Measurements from ENCODE around the gene KMT2E.
"Not testable (repeated sequence)": the region's sequence is repeated elsewhere in the genome, so short reads cannot be mapped to it uniquely, and the experiment has no call there.

The KMT2E gene

DNA sequence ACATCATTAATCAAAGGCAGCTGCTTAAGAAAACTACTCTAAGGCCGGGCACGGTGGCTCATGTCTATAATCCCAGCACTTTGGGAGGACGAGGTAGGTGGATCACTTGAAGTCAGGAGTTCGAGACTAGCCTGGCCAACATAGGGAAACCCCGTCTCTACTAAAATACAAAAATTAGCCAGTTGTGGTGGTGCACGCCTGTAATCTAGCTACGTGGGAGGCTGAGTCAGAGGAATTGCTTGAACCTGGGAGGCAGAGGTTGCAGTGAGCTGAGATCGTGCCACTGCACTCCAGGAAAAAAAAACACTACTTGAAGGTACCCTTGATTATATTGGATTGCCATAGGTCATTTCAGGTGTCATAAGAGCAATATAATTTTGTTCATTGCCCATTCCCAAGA, 14.9 kb downstream of the KMT2E start:
- DNase-seq = not testable (repeated sequence)

- DNase-seq = no peak
Measured at GRCh38 chr7:105030447-105030846, 16.4 kb downstream of the KMT2E start.

DNA sequence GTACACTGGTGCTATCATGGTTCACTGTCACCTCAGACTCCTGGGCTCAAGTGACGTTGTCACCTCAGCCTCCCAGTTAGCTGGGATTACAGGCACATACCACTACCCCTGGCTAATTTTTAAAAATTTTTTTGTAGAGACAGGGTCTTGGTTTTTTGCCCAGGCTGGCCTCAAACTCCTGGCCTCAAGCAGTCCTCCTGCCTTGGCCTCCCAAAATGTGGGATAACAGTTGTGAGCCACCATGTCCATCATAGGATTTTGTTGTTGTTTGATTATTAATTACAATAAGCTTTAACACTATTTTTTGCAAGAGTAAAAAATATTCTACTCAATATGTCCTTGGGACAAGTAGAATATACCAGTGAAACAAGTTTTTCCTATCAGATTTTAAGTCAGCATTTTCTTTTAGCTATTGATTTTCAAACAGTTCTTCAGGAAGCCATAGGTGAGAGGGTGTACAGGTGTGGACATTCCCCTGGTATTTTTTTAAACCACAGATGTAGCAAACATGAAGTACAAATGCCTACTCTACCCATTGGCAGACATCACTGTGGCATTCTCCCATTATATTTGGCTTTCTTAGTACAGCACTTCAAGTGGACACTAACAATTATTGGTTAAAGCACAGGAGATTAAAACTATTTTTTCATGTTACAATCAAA, 18.7 kb downstream of the KMT2E start:
- DNase-seq = no peak

DNA sequence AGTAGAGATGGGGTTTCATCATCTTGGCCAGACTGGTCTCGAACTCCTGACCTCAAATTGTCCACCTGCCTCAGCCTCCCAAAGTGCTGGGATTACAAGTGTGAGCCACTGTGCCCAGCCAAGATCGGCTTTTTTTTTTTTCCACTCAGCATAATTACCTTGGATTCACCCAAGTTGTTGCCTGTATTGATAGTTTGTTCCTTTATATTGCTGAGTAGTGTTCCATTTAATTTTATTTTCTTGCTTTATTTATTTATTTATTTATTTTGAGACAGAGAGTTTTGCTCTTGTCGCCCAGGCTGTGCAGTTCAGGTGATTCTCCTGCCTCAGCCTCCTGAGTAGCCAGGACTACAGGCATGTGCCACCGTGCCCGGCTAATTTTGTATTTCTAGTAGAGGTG, 21.3 kb downstream of the KMT2E start:
- DNase-seq = no peak

DNA sequence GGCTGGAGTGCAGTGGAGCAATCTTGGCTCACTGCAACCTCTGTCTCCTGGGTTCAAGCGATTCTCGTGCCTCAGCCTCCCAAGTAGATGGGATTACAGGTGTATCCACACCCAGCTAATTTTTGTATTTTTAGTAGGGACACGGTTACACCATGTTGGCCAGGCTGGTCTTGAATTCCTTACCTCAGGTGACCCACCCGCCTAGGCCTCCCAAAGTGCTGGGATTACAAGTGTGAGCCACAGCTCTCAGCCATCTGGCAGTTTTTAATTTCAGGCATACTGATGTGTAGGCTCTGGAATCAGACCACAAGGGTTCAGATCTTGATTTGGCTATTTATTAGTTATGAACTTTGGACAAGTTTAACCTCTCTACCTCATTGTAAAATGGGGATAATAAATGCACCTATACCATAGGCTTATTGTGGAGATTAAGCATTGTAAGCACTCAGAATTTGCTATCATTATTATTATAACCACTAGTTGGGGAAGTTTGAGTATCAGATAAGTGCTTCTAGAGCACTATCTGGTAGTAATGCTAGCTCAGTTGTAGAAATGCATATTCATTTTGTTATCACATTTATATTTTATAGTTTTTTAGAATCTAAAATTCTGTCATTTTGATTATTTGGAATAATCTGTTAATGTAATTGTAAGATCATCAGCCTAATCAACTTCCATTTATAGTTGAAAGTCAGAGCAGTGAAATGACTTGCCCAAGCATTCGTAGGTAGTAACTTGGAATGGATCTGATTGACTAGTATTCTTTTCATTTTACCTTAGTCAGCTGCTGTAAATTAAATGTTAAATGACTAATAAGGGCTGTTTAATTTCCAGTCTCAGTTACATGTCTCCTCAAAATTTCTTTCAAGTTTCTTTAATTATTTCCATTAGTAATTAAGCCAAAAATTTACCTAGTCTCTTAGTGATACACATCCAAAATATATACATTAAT, 22.5 kb downstream of the KMT2E start:
- DNase-seq = no peak

- DNase-seq = no peak
Measured at GRCh38 chr7:105037319-105037718, 23.3 kb downstream of the KMT2E start.

DNA sequence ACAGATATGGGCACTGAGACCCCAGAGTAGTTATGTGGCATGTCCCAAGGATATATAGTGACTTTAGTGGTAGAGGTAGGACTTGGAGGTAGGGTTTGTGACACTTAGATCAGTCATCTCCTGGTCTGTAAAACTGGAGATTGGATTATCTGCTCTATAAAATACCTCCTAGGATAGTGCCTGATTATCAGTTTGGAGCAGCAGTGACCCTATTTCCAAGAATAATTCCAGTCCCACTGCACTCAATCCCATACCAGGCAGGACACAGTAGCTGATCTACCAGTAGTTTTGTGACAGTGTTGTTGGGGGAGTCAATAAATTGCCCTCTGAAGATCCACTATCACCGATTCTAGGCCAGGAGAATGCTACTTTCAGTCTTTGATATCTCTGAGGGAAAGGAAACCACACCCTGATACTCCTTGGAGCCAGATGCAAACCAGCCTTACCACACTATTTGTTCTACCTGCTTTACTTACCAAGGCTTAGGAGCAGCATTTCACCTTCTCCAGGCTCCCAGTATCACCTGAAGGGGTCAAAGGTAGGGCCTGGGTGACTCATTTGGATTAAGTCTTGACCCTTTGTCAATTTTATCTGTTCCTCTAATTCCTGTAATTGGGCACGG, 30.6 kb downstream of the KMT2E start:
- no peak for DNase-seq

DNA sequence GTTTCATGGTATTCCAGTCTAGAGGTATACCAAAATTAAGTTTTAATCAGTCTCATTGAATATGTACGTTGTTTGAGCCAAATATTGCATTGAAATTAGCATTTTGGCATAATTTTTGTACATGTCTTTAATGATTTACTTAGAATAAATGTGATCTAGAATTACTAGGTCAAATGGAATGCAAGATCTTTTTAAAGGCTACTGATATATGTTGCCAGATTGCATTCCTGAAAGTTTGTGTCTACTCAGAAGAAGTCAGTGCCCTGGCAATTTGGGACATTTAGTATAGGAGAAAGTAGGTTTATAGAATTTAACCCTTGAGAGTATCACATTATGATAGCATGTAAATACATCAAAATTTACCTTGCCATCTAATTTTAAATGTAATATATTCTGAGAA, 32.4 kb downstream of the KMT2E start:
- peak; percentile 78 for DNase-seq

GRCh38 chr7:105047932-105048331, 33.9 kb downstream of the KMT2E start:
- DNase-seq = no peak

DNA sequence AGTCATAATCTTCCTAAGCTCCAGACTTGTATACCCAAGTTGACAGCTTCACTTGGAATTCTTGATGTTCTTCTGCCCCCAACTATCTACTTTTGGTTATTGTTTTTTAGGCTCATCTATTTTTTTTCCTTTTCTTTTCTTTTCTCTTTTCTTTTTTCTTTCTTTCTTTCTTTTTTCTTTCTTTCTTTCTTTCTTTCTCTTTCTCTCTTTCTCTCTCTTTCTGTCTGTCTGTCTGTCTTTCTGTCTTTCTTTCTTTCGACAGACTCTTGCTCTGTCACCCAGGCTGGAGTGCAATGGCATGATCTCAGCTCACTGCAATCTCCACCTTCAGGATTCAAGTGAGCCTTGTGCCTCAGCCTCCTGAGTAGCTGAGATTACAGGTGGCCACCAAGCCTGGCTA, 36.5 kb downstream of the KMT2E start:
- no peak for DNase-seq

DNA sequence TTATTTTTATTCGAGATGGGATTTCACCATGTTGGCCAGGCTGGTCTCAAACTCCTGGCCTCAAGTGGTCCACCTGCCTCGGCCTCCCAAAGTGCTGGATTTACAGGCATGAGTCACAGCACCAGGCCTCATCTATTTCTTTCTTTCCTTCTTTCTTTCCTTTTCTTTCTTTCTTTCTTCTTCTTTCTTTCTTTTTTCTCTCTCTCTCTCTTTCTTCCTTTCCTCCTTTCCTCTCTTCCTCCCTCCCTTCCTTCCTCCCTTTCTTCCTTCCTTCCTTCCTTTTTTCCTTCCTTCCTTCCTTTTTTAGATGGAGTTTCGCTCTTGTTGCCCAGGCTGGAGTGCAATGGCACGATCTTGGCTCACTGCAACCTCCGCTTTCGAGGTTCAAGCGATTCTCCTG, 36.9 kb downstream of the KMT2E start:
- not testable (repeated sequence) for DNase-seq

DNA sequence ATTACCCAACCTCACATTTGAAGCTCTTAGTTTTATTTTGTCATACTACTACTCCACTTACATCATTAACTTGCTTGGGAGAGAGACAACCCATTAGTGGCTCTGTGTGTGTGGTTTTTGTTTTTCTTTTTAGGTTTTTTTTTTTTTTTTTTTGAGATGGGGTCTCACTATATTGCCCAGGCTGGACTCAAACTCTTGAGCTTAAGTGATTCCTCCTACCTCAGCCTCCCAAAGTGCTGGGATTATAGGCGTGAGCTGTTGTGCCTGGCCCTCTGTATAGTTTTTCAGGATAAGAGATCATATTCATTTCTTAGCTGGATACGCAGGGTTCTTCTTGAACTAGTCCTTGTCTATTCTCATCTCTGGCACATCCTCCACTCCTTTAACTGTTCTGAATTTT, 41.1 kb downstream of the KMT2E start:
- DNase-seq = no peak

DNA sequence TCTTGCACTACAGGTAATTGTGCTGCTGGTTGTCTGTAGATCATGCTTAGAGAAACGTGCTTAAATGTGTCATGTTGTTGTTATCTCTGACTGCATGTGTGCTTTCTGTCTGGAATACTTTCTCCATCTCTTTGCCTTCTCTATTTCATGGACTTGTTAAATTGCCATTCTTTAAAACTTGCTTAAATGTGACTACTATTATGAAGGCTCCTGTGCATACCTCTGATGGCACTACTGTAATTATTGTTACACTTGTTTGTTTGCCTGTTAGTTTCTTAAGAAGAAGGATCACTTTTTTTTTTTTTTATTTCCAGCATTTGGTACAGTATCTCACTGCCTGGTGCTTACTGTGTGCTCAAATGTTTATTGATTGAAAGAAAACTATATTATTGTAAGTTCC, 41.6 kb downstream of the KMT2E start:
- no peak for DNase-seq

- DNase-seq = no peak
Measured at GRCh38 chr7:105057472-105057871, 43.5 kb downstream of the KMT2E start.

DNA sequence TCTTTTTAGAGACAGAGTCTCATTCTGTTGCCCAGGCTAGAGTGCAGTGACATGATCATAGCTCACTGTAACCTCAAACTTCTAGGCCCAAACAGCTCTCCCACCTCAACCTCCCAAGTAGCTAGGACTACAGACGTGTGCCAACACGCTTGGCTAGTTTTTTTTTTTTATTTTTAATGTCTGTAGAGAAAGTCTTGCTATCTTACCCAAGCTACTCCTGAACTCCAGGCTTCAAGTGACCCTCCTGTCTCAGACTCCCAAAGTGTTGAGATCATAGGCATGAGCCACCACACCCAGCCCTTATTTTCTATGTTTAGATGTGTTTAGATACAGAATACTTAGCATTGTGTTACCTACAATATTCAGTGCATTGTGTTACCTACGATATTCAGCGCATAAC, 46.4 kb downstream of the KMT2E start:
- DNase-seq = no peak

DNA sequence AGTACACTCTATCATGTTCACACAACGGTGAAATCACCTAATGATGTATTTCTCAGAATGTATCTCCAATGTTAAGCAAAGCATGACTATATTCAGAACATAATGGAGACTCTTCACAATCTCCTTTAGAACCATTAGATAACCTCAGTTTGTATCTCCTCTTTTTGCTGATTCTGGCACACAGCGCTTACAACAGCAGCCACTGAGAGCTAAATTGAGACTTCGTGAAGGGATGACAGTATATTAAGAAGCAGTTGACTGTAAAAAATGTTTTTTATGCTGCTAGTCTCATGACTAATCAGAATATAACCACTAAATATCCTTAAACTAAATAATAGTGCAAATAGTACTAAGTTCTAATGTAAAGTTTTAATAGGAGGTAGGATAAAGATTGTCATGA, 46.9 kb downstream of the KMT2E start:
- no peak for DNase-seq

- no peak for DNase-seq
Measured at GRCh38 chr7:105065104-105065503, 51.1 kb downstream of the KMT2E start.

DNA sequence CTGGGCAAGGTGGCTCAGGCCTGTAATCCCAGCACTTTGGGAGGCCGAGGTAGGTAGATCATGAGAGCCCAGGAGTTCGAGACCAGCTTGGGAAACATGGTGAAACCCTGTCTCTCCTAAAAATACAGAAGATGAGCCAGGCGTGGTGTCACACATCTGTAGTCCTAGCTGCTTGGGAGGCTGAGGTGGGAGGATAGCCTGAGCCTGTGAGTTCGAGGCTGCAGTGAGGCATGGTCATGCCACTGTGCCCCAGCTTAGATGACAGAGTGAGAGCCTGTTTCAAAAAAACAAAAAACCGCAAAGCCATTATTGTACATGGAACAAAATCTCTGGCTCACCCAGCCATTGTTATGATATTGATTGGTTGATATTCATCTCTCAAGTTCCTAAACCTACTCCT, 53.7 kb downstream of the KMT2E start:
- DNase-seq = no peak

DNA sequence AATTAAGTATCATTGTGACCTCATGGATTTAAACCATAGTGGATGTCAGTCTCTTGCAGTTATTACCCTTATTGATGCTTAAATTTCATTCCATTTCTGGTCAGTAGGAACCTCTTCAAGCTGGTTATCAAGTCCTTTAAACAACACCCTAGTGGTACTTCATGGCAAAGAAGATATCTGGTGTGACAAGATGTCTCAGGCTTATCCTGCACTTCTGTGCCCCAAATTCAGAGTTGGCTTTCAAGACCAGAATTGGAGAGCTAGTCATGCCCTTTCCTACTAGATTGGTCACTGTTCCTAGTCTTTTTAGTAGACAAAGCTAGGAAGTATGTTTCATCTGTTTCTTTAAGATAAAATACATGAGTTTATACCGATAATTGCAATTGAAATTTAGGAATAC, 54.9 kb downstream of the KMT2E start:
- no peak for DNase-seq

- no peak for DNase-seq
Measured at GRCh38 chr7:105073143-105073542, 59.1 kb downstream of the KMT2E start.

DNA sequence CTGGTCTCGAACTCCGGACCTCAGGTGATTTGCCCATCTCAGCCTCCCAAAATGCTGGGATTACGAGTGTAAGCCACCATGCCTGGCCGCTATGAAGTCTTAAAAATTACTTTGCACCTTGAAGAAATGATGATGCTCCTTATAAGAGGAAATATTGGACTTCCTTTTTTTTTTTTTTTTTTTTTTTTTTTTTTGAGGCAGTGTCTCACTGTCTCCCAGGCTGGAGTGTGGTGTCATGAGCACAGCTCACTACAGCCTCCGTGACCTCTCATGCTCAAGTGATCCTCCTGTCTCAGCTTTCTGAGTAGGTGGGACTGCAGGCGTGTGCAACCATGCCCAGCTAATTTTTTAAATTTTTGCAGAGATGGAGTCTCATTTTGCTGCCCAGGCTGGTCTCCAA, 65.3 kb downstream of the KMT2E start:
- no peak for DNase-seq

GRCh38 chr7:105084581-105084980, 70.6 kb downstream of the KMT2E start:
- no peak for DNase-seq

DNA sequence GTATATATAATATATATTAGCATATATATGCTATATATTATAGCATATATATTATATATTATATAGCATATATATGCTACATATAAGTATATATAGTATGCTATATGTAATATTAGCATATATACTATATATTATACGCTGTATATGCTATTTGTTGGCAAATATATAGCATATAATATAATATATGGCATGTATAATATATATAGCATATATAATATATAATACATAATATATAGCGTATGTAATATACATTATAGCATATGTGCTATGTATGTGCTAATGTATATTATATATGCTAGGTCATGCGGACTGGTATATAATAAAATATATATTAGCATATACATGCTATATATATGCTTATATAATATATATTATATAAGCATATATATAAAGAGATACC, 72.8 kb downstream of the KMT2E start:
- DNase-seq = no peak

GRCh38 chr7:105087981-105088380, 74.0 kb downstream of the KMT2E start:
- DNase-seq = no peak
